SK-MEL-5 (cell line): ENCODE data around the gene BTBD6. TPM values are rescaled to one million over a fixed set of nuclear protein-coding genes. Genes with fewer than 3 reads are reported as not detected.

Experiments
- DNase-seq: peaks from one replicate; pipeline ENCODE4 v3.0.0-alpha.2; 2016; ENCODE audit warnings: low read depth, low spot score
- in situ Hi-C: cut with HindIII; loops from 2 replicates; pipeline ENCODE4 v1.10.0; 2016; ENCODE audit warnings: low sequenced_read_pairs, high pct_unique_total_duplicates, low pct_unique_long_range_greater_than_20kb
- total RNA-seq: library from RNA; depleted of rRNA; stranded (reverse); fragments of >200 nt; shearing (Covaris generic); gene quantifications from 2 replicates; pipeline ENCODE4 v1.2.3, GENCODE V29; 2014

BTBD6 gene
- total RNA-seq, 1 experiment from 2014 or later, result 35.1 TPM

- DNase-seq, result no peak
- in situ Hi-C loops, result no loop called here
Observed at GRCh38 chr14:105209091-105209490, 39.2 kb upstream of the BTBD6 start.

GRCh38 chr14:105209646-105210045, 38.7 kb upstream of the BTBD6 start:
- in situ Hi-C loops, result no loop called here
- no peak for DNase-seq

- no peak for DNase-seq
- in situ Hi-C loops, result no loop called here
Observed at GRCh38 chr14:105210266-105211025, 37.9 kb upstream of the BTBD6 start.

- in situ Hi-C loops, result no loop called here
- no peak for DNase-seq
Observed at GRCh38 chr14:105211086-105211757, 37.1 kb upstream of the BTBD6 start.

GRCh38 chr14:105211758-105212089, 36.6 kb upstream of the BTBD6 start:
- in situ Hi-C loops, result no loop called here
- no peak for DNase-seq

DNA sequence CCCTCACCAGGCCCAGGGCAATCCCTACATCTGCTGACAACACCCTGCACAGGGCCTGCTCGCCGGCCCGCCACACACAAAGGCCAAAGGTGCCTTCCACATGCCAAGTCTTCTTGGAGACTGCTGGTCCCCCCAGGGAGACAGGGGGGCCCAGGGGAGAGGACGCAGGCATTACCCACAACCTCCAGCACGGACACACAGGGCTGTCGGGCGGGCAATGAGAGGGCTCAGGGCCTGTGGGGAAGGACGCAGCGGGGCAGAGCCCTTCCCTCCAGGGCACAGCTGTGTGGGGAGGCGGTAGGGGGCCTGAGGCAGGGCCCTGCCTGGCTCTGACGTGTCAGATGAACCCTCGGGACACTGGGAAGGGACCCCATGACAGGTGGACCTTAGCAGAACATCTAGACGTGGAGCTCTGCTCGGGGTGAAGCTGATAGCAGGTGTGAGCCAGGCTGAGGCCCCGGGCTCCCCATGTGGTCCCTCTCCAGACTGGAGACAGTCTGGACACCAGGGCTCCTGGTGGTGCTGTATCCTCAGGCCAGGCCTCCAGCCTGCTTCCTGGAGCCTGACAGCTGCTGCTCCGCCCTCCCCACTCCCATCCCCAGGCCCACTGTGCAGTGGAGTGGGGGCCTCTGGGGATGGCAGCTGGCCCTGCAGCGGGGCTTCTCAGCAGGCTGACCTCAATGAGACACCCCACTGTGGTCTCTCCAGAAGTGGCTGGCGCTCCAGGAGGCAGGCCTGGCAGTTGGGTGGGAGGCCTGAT, 35.6 kb upstream of the BTBD6 start:
- in situ Hi-C loops, result no loop called here
- no peak for DNase-seq

DNA sequence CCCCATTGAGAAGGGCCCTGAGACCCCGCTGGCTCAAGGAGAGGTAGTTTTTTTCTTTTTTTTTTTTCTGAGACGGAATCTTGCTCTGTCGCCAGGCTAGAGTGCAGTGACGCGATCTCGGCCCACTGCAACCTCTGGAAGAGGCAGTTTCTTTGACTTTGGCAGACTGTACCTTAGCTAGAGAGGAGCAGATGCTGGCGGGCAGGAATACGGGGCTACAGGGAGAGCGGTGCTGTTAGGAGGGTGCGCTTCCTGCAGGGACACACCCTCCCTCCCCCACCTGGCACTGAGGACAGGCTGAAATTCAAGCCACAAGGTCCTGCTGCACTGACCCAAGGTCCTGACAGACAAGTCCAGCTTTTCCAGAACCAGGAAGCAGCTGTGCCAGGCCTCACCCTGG, 35.0 kb upstream of the BTBD6 start:
- in situ Hi-C loops, result no loop called here
- DNase-seq, result no peak

GRCh38 chr14:105214324-105214915, 33.9 kb upstream of the BTBD6 start:
- in situ Hi-C loops, result no loop called here
- no peak for DNase-seq

DNA sequence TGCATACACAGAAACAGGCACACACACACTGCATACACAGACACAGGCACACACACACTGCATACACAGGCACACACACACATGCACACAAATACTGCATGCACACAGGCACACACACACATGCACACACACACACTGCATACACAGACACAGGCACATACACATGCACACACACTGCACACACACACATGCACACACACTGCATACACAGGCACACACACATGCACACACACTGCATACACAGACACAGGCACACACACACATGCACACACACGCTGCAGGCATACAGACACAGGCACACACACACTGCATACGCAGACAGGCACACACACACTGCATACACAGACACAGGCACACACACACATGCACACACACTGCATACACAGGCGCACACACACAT, 32.7 kb upstream of the BTBD6 start:
- in situ Hi-C loops, result no loop called here
- no peak for DNase-seq

- in situ Hi-C loops, result no loop called here
Observed at GRCh38 chr14:105216490-105217247, 31.7 kb upstream of the BTBD6 start.

GRCh38 chr14:105217774-105218173, 30.6 kb upstream of the BTBD6 start:
- in situ Hi-C loops, result no loop called here

More at GRCh38 chr14:105216490-105217247, 31.7 kb upstream of the BTBD6 start:
- no peak for DNase-seq

DNA sequence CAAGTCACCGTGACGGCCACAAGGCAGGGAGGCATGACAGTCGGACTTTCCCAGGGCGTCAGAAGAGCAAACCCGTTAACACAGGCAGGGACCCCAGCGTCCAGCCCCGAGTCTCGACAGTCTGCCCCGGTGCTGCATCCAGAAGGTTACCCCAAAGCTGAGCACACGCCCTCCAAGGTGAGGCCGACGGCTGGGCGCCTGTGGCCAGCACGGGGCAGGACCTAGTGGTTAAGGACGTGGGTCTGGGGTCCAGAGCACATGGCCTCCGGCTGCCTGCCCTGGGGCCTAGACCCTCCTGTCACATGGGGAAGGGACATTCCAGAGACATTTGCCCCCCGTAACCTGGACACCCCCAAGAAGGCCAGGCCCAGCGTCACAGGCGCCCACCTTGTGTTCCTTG, 29.7 kb upstream of the BTBD6 start:
- in situ Hi-C loops, result no loop called here

More at GRCh38 chr14:105217774-105218173, 30.6 kb upstream of the BTBD6 start:
- DNase-seq, result no peak

DNA sequence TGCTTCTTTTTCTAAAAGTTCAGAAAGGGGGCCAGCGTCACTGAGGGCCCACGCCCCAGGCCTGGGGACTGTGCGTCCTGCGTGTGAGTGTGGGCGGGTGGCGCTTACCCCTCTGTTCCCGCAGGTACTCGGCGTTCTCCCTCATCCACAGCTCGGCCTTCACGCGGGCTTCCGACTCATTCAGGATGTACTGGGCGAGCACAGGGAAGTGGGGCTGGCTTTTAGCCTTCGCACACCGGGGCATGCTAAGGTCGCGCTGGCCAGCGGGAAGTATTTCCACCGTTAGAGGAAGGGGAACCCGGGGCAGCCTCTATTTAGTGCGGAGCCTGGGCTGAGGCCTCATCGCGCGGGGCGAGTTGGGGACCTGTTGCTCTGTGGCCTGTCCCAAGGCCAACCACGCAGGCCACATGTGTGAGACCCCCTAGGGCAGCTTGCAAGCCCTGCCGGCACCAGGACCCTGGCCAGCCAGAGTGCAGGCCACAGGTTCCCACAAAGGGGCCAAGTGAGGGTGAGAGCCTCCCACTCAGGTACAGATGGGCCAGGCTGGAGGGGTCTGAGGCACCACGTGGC, 29.2 kb upstream of the BTBD6 start:
- DNase-seq, result no peak
- in situ Hi-C loops, result no loop called here

More for the DNA sequence above, 29.7 kb upstream of the BTBD6 start:
- no peak for DNase-seq

DNA sequence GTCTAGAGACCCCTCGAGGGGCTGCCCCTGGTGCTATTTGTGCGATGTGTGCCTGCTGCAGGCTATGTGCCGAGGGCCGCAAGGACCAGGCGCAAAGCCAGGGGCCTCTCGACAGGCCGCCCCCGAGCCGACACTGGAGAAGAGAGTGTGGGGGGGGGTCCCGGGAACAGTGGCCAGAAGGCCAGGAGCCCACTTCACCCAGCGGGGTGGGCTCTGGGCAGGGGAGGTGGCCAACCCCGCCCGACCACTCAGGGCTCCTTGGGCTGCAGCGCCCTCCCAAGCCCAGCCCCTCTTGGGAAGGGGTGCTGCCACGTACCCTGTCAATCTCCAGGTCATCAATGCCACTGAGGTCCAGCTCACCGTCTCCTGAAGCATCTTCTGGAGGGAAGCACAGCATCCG, 28.6 kb upstream of the BTBD6 start:
- no peak for DNase-seq
- in situ Hi-C loops, result no loop called here

DNA sequence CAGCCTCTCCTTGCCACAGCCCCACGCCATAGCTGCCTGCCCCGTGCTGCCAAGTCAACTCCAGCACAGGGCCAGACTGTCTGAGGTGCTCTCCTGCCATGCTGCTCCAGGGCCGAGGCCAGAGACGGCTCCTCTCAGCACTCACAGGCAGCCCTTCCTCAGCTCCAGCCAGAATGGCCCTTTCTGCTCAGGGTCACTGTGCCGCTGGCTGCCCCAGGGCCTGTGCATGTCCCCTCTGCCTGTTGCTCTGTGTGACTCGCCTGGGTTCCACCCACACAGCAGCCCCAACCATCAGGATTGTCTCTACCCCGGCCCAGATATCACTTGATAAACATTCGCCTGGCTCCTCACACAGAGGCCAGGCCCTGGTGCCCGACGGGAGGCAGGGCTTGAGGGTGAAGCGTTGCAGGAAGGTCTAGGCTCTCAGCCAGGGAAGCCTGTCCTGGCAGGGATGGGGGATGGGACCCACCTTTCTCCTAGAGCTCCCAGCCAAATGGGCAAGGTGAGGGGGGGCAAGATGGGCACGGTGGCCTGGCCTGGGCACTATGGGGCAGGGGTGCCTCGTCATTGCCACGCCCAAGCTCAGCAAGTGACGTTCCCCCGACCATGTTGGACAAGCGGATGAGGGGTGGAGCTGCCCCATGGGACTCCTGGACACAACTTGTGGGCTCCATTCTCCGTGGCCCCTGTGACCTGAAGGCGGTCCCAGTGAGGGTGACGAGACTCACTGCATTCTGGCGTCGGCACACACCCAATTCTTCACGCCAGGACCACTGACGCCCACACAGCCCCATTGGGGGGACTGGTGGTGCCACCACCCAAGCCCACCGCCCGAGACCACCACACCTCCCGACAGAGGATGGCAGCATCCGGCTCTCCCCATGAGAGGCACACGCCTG, 27.4 kb upstream of the BTBD6 start:
- no peak for DNase-seq
- in situ Hi-C loops, result no loop called here

DNA sequence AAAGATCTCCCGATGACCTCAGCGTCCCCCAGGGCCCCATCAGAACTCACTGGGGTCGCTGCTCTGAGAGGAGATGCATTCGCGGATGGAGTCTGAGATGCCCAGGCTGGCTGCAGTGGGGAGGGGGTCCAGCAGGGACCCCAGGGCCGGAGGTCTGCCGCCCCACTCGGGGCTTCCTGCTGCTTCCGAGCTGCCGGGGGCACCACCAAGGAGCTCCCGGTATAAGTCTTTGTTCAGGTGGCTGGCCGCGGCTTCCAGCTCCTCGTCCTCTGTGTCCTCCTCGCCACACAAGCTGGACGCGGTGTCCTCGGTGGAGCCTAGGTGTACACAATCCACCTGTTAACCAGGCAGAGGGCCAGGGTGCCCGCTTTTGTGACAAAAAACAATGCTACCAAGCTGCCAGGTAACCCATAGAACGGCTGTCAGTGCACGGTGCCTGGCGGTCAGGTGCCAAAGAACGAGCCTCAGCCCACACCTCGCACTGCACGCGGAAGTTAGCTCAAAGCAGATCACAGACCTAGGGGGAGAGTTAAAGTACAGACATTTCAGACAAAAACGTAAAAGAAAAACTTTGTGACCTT, 26.6 kb upstream of the BTBD6 start:
- no peak for DNase-seq
- in situ Hi-C loops, result no loop called here
